Measurements from ENCODE around the gene JPH2.
"Not testable (repeated sequence)": the region's sequence is repeated elsewhere in the genome, so short reads cannot be mapped to it uniquely, and the experiment has no call there.

JPH2 gene

DNA sequence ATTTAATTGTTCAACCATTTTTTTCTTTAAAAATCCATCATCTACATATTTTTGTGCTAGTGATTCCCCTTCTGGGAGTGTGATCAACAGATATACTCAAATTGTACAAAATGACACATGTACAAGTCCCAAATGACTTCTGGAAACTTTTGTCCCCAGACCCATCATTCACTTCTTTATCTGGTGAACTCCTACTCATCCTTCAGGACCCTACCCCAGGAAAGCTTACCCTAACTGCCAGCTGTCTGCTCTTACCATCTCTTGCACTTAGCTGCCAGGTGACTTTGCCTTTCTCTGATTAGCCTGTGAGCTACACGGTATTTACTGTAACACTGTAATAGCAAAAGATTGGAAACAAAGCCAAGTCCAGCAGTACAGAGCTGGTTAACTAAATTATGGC, 55.3 kb downstream of the JPH2 start:
- Histone ChIP-seq H3K4ac (ENCODE audit: low read depth, low read length) (no peak overlapping the region), H3K9ac (ENCODE audit: low read length) (no peak overlapping the region), H3K14ac (ENCODE audit: low read length) (no peak overlapping the region), H3K18ac (ENCODE audit: low read length) (no peak overlapping the region), H4K12ac (ENCODE audit: low read depth, low read length) (no peak overlapping the region), H2BK5ac (ENCODE audit: low read depth, low read length, poor library complexity) (no peak overlapping the region), H2AK5ac (ENCODE audit: low read length) (peak overlapping the region; percentile 35), H4K8ac (ENCODE audit: low read depth, low read length) (no peak overlapping the region), H4K91ac (ENCODE audit: low read depth, low read length) (no peak overlapping the region), H3K79me1 (ENCODE audit: low read length) (peaks cover 18% of the 10 kb centered on the region), H3K27me3 (ENCODE audit: insufficient read depth, low read length) (no peaks in the 10 kb centered on the region), H3K27ac (ENCODE audit: low read depth, low read length) (no peak overlapping the region), H3K4me1 (ENCODE audit: control insufficient read depth in 1 of 2, insufficient read depth in 2 of 2, low read length in 2 of 2) (peaks cover 15 to 26% of the 10 kb centered on the region in 2 experiments), H3K36me3 (ENCODE audit: control insufficient read depth in 1 of 2, insufficient read depth in 2 of 2, low read length in 2 of 2) (peaks cover 1 to 4% of the 10 kb centered on the region in 2 experiments), H3K4me2 (ENCODE audit: low read length) (no peak overlapping the region), H2AFZ (ENCODE audit: insufficient read depth, low read length, poor library complexity) (no peak overlapping the region), H2BK120ac (ENCODE audit: insufficient read depth, low read length, poor library complexity) (no peak overlapping the region), H3K9me3 (ENCODE audit: insufficient read depth, low read depth, low read length) (no peaks in the 10 kb centered on the region), H3K79me2 (ENCODE audit: control insufficient read depth, insufficient read depth, low read length, poor library complexity) (peaks cover 2% of the 10 kb centered on the region), H3K23ac (ENCODE audit: low read length) (no peak overlapping the region), H3K4me3 (ENCODE audit: low read depth, low read length) (no peak overlapping the region), H2BK12ac (ENCODE audit: low read length) (no peak overlapping the region)
- WGBS (ENCODE audit: extremely low coverage, insufficient coverage, insufficient read length) = no CpG with 5 or more reads among the region's 1 CpG
- no peak for DNase-seq

DNA sequence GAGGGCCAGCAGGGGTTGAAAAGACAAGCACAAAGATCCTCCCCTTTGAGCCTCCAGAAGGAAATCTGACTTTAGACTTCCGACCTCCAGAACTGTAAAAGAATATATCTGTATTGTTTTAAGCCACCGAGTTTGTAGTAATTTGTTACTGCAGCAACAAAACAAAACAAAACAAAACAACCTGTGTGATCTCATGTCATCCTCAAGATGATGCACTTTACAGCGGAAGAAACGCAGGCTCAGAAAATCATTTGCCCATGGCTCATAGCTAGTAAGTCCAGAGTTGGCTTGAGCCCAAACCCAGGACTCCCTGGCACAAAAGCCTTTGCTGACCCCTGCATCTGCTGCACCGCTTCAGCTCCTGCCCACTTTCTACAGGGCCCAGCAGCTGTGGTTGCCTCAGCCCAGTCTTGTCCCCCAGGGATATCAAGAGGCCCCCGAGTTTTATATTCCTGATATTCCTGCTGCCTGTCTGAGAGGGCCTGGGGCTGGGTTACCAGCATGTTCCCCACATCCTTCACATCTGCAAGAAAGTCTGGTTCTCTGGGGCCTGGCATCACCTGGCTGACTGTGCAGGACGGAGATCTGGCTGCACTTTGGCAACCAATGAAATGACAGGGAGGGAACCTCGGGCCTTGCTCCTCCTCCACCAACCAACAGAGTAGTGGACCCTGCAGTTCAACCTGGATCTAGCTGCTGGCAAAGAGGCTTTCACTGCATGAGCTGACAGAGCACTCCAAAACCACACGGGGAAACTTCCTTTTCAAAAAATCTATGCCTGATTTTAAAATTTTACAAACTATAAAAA, 56.9 kb downstream of the JPH2 start:
- Histone ChIP-seq H3K9ac (ENCODE audit: low read length) (no peak overlapping the region), H3K9me3 (ENCODE audit: insufficient read depth, low read depth, low read length) (no peaks in the 10 kb centered on the region), H4K91ac (ENCODE audit: low read depth, low read length) (no peak overlapping the region), H3K23ac (ENCODE audit: low read length) (no peak overlapping the region), H4K12ac (ENCODE audit: low read depth, low read length) (no peak overlapping the region), H2BK5ac (ENCODE audit: low read depth, low read length, poor library complexity) (no peak overlapping the region), H2AFZ (ENCODE audit: insufficient read depth, low read length, poor library complexity) (no peak overlapping the region), H3K18ac (ENCODE audit: low read length) (no peak overlapping the region), H3K36me3 (ENCODE audit: control insufficient read depth in 1 of 2, insufficient read depth in 2 of 2, low read length in 2 of 2) (peaks cover 6% of the 10 kb centered on the region in 2 experiments), H3K4me1 (ENCODE audit: control insufficient read depth in 1 of 2, insufficient read depth in 2 of 2, low read length in 2 of 2) (peaks cover 7 to 17% of the 10 kb centered on the region in 2 experiments), H2BK120ac (ENCODE audit: insufficient read depth, low read length, poor library complexity) (no peak overlapping the region), H3K4ac (ENCODE audit: low read depth, low read length) (no peak overlapping the region), H2AK5ac (ENCODE audit: low read length) (no peak overlapping the region), H3K27me3 (ENCODE audit: insufficient read depth, low read length) (no peaks in the 10 kb centered on the region), H3K14ac (ENCODE audit: low read length) (no peak overlapping the region), H3K79me2 (ENCODE audit: control insufficient read depth, insufficient read depth, low read length, poor library complexity) (peaks cover 2% of the 10 kb centered on the region), H3K4me2 (ENCODE audit: low read length) (no peak overlapping the region), H3K4me3 (ENCODE audit: low read depth, low read length) (no peak overlapping the region), H3K27ac (ENCODE audit: low read depth, low read length) (peak overlapping the region; percentile 12), H4K8ac (ENCODE audit: low read depth, low read length) (no peak overlapping the region), H3K79me1 (ENCODE audit: low read length) (peaks cover 7% of the 10 kb centered on the region), H2BK12ac (ENCODE audit: low read length) (peak overlapping the region; percentile 5)
- no peak for DNase-seq
- whole genome bisulfite sequencing (ENCODE audit: extremely low coverage, insufficient coverage, insufficient read length) = no CpG with 5 or more reads among the region's 9 CpGs

DNA sequence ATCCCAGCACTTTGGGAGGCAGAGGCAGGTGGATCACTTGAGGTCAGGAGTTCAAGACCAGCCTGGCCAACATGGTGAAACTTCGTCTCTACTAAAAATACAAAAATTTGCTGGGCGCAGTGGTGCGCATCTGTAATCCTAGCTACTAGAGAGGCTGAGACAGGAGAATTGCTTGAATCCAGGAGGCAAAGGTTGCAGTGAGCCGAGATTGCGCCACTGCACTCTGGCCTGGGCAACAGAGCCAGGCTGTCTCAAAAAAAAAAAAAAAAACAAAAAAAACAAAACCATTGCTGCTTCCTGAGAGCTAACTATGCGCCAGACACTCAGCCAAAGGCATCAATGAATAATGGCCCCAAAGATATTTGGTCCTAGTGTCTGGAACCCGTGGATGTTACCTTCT, 57.7 kb downstream of the JPH2 start:
- H2BK120ac ChIP-seq (ENCODE audit: insufficient read depth, low read length, poor library complexity); DNase-seq; H3K9me3 ChIP-seq (ENCODE audit: insufficient read depth, low read depth, low read length); H3K27ac ChIP-seq (ENCODE audit: low read depth, low read length); H3K27me3 ChIP-seq (ENCODE audit: insufficient read depth, low read length); H4K91ac ChIP-seq (ENCODE audit: low read depth, low read length); H3K9ac ChIP-seq (ENCODE audit: low read length); H3K23ac ChIP-seq (ENCODE audit: low read length); H2AK5ac ChIP-seq (ENCODE audit: low read length); H3K4me3 ChIP-seq (ENCODE audit: low read depth, low read length); H3K14ac ChIP-seq (ENCODE audit: low read length); H3K18ac ChIP-seq (ENCODE audit: low read length); H2AFZ ChIP-seq (ENCODE audit: insufficient read depth, low read length, poor library complexity); H3K4ac ChIP-seq (ENCODE audit: low read depth, low read length); H2BK12ac ChIP-seq (ENCODE audit: low read length); H3K79me2 ChIP-seq (ENCODE audit: control insufficient read depth, insufficient read depth, low read length, poor library complexity); H2BK5ac ChIP-seq (ENCODE audit: low read depth, low read length, poor library complexity); H3K4me2 ChIP-seq (ENCODE audit: low read length); H3K79me1 ChIP-seq (ENCODE audit: low read length); H3K36me3 ChIP-seq (ENCODE audit: control insufficient read depth in 1 of 2, insufficient read depth in 2 of 2, low read length in 2 of 2); H4K8ac ChIP-seq (ENCODE audit: low read depth, low read length); H4K12ac ChIP-seq (ENCODE audit: low read depth, low read length): not testable (repeated sequence)
- WGBS (ENCODE audit: extremely low coverage, insufficient coverage, insufficient read length) = no CpG with 5 or more reads among the region's 7 CpGs
- peaks cover 4 to 13% of the 10 kb centered on the region in 2 experiments for H3K4me1 ChIP-seq (ENCODE audit: control insufficient read depth in 1 of 2, insufficient read depth in 2 of 2, low read length in 2 of 2)

DNA sequence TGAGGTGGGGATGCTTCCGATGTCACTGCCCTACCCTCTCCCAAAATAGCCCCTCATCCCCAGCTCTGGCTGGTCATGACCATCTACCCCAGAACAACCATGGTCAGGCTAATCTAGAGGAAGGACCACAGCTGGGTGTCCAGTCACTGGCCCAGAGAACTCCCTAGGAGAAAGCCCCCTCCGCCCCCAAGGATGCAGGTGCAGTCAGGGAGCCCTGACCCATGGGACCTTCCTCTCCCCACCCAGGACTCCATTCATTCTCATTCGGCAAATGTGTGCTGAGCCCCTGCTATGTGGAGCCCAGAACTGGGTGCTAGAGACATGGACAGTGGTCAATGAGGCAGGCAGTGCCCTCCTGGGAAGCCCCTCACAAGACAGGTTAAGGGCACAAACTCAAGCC, 60.5 kb downstream of the JPH2 start:
- Histone ChIP-seq H3K4me2 (ENCODE audit: low read length) (no peak overlapping the region), H3K27me3 (ENCODE audit: insufficient read depth, low read length) (no peaks in the 10 kb centered on the region), H3K79me2 (ENCODE audit: control insufficient read depth, insufficient read depth, low read length, poor library complexity) (no peaks in the 10 kb centered on the region), H3K14ac (ENCODE audit: low read length) (no peak overlapping the region), H2AFZ (ENCODE audit: insufficient read depth, low read length, poor library complexity) (no peak overlapping the region), H3K9me3 (ENCODE audit: insufficient read depth, low read depth, low read length) (no peaks in the 10 kb centered on the region), H3K4me1 (ENCODE audit: control insufficient read depth in 1 of 2, insufficient read depth in 2 of 2, low read length in 2 of 2) (peaks cover 13 to 23% of the 10 kb centered on the region in 2 experiments), H2BK12ac (ENCODE audit: low read length) (no peak overlapping the region), H3K18ac (ENCODE audit: low read length) (no peak overlapping the region), H3K27ac (ENCODE audit: low read depth, low read length) (no peak overlapping the region), H3K4me3 (ENCODE audit: low read depth, low read length) (no peak overlapping the region), H3K9ac (ENCODE audit: low read length) (no peak overlapping the region), H2BK5ac (ENCODE audit: low read depth, low read length, poor library complexity) (no peak overlapping the region), H4K8ac (ENCODE audit: low read depth, low read length) (no peak overlapping the region), H2AK5ac (ENCODE audit: low read length) (no peak overlapping the region), H3K79me1 (ENCODE audit: low read length) (peaks cover 2% of the 10 kb centered on the region), H4K12ac (ENCODE audit: low read depth, low read length) (no peak overlapping the region), H3K36me3 (ENCODE audit: control insufficient read depth in 1 of 2, insufficient read depth in 2 of 2, low read length in 2 of 2) (peaks cover 6 to 8% of the 10 kb centered on the region in 2 experiments), H3K4ac (ENCODE audit: low read depth, low read length) (no peak overlapping the region), H3K23ac (ENCODE audit: low read length) (no peak overlapping the region), H2BK120ac (ENCODE audit: insufficient read depth, low read length, poor library complexity) (no peak overlapping the region), H4K91ac (ENCODE audit: low read depth, low read length) (no peak overlapping the region)
- no peak for DNase-seq
- no CpG with 5 or more reads among the region's 3 CpGs for WGBS (ENCODE audit: extremely low coverage, insufficient coverage, insufficient read length)

Measured in trophoblast cell (in vitro differentiated cells and primary cell).